Subcutaneous abdominal adipose tissue (tissue), 5 donors: Measurements from ENCODE around the gene CORO2B.

Experiments
- H3K27ac ChIP-seq: one replicate; pipeline ENCODE4 v1.7.0; 2013; ENCODE audit warnings: low read depth, mild to moderate bottlenecking, inconsistent platforms, low read length, moderate library complexity
- H3K27me3 ChIP-seq, 5 donors: one replicate each; pipeline ENCODE4 v1.7.0; 2013; ENCODE audit warnings: low read length in 5 of 5, inconsistent platforms in 1 of 5; ENCODE audit not compliant: control insufficient read depth in 5 of 5, insufficient read depth in 4 of 5
- H3K36me3 ChIP-seq, 5 donors: one replicate each; pipeline ENCODE4 v1.7.0; 2013; ENCODE audit warnings: low read length in 5 of 5; ENCODE audit not compliant: control insufficient read depth in 5 of 5, insufficient read depth in 5 of 5
- H3K4me1 ChIP-seq, 5 donors: one replicate each; pipeline ENCODE4 v1.7.0; 2013; ENCODE audit warnings: low read length in 5 of 5, mild to moderate bottlenecking in 3 of 5, moderate library complexity in 1 of 5; ENCODE audit not compliant: control insufficient read depth in 5 of 5, insufficient read depth in 5 of 5
- H3K4me3 ChIP-seq, 5 donors: one replicate each; pipeline ENCODE4 v1.7.0; 2013; ENCODE audit warnings: low read length in 5 of 5, low read depth in 1 of 5
- H3K9ac ChIP-seq, 5 donors: one replicate each; pipeline ENCODE4 v1.7.0; 2013; ENCODE audit warnings: low read length in 5 of 5, mild to moderate bottlenecking in 4 of 5, moderate library complexity in 3 of 5
- H3K9me3 ChIP-seq, 5 donors: one replicate each; pipeline ENCODE4 v1.7.0; 2013; ENCODE audit warnings: low read length in 5 of 5; ENCODE audit not compliant: control insufficient read depth in 5 of 5
- donor health status: healthy.
- donor health status: healthy.
- donor health status: healthy.
- donor health status: healthy.
- donor health status: healthy.

CORO2B gene

DNA sequence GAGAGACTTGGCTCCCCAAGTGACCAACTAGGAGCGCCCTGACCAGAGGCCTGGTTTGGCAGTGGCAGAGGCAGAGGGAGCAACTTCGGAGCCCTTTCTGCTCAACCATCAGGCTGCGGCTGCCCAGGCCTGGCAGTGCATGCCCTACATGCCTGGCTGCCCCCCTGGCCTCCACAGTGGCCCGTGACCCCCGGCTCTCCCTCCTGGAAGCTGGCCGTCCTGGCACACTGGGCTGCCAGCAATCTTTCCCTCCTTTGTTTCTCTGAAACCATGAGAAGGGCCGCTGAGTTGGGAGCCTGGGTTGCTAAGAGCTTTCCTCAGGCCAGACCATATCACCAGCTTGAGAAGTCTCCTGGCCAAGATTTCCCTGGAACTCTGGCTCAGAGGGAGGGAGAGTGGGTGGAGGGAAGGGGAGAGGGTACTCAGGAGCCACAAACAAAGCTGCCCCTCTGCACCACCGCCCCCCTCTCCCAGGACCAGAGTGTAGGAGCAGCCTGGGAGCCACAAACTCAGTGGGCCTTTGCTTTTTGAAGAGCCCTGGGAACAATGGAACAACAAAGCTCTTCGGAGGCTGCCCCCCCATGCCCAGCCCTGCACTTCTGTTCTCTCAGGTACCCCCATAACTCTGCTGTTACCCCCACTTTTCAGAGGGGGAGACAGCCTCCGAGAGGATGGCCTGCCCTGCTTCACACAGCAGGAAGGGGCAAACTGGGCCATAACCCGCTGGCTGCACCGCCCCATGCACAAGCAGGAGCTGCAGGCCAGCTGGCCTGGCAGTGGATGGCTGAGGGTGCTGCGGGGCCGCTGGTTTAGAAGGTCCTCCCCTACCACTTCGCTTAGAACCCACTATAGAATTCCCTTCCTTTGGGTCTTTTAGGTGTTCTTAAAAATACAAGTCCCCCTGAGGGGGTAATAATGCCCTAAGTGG, 11.3 kb downstream of the CORO2B start:
- Histone ChIP-seq H3K9ac (no peak overlapping the region), H3K27me3 (no peaks in the 10 kb centered on the region), H3K4me3 (no peak overlapping the region), H3K36me3 (no peaks in the 10 kb centered on the region), H3K27ac (peak overlapping the region; percentile 43), H3K9me3 (no peaks in the 10 kb centered on the region), H3K4me1 (peaks cover 2 to 27% (median 20%) of the 10 kb centered on the region in 5 donors)

DNA sequence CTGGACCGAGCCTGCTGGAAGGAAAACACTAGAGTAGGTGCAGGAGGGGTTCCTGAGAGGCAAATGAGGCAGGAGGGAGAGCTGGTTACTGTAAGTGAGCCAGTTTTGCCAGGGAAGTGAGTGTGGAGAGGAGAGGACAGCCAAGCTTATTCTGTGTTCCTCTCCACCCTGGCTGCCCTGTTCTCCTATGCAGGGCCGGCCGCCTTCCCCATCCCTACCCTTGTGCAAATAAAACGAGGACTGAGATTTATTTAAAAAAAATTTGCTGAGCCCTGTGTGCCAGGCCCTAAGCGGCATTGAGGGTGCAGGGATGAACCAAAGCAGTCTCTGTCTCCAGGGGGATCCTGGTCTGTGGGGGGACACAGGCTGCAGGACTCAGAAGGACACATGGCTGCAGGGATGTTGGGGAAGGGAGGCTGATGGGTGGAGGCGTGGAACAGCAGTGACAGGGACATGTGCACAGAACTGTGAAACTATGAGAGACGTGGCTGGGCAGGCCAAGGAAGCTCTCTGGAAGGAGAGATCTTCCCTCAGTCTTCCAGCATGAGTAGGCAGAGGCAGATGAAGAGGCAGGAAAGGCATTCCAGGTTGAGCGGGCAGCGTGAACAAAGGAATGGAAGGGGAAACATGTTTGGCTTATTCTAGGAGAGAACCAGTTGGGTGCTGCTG, 12.1 kb downstream of the CORO2B start:
- Histone ChIP-seq H3K4me1 (peaks cover 0 to 24% (median 12%) of the 10 kb centered on the region in 5 donors), H3K27ac (no peak overlapping the region)

DNA sequence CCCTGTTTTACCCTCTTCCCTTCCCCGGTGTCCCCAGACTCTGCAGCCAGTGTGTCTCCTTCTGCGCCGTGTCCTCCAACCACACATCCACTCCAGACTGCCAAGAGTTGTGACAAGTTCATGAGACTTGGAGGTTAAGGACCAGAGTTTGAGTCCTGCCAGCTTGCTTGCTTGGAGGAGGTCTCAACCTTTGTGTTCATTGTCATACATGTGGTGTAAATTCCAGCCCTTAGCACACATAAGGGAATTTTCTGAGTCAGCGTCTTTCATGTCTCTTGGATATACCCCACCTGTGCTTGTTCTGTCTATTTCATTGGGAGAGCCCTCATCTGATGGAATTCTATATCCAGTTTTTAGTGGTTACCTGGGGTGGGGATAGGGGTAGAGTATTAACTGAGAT, 13.3 kb downstream of the CORO2B start:
- no peaks in the 10 kb centered on the region for H3K9me3 ChIP-seq
- no peak overlapping the region for H3K9ac ChIP-seq
- H3K4me3 ChIP-seq: no peak overlapping the region
- H3K4me1 ChIP-seq: peaks cover 0 to 18% (median 15%) of the 10 kb centered on the region in 5 donors
- H3K36me3 ChIP-seq: no peaks in the 10 kb centered on the region
- no peaks in the 10 kb centered on the region for H3K27me3 ChIP-seq
- no peak overlapping the region for H3K27ac ChIP-seq

More for the DNA sequence above, 12.1 kb downstream of the CORO2B start:
- Histone ChIP-seq H3K36me3 (no peaks in the 10 kb centered on the region), H3K9ac (no peak overlapping the region), H3K9me3 (no peaks in the 10 kb centered on the region), H3K4me3 (no peak overlapping the region), H3K27me3 (no peaks in the 10 kb centered on the region)

DNA sequence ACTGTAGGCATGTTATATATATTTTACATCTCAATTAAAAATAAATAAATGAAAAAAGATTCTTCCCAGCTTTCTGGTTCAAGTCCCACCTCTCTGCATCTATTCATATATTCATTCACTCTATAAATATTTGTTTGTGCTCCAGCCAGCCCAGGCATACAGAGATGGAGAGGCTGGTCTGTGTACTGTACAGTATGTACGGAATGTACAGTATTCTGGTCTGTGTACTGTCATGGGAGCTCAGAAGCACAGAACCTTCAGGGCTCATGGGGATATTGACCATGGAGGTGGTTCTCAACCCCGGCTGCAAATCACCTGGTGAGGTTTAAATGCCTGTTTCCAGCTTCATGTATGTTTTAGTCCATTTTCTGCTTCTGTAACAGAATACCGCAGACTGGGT, 13.8 kb downstream of the CORO2B start:
- Histone ChIP-seq H3K27me3 (no peaks in the 10 kb centered on the region), H3K27ac (no peak overlapping the region), H3K9ac (no peak overlapping the region), H3K4me1 (peaks cover 0 to 19% (median 15%) of the 10 kb centered on the region in 5 donors), H3K36me3 (no peaks in the 10 kb centered on the region), H3K4me3 (no peak overlapping the region), H3K9me3 (no peaks in the 10 kb centered on the region)

DNA sequence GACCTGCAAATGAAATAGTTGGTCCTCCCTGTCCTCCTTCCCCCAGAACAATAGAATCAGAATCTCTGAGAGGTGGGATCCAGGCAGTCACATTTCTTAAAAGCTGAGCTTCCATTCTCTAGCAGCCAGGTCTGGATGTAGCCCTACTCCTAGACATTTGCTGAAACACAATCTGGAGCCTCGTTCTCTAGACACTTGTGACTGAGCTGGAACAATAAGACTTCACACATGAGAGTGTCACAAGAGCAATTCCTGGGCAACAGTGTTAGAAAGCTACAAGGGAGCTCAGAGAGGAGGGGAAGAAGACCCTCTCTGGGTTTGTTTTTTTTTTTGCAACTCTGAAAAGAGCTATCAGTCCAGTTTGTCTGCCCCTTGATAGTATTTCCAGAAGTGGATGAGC, 14.5 kb downstream of the CORO2B start:
- Histone ChIP-seq H3K4me3 (no peak overlapping the region), H3K27me3 (no peaks in the 10 kb centered on the region), H3K27ac (no peak overlapping the region), H3K9me3 (no peaks in the 10 kb centered on the region), H3K36me3 (no peaks in the 10 kb centered on the region), H3K9ac (no peak overlapping the region), H3K4me1 (peaks cover 6 to 27% (median 23%) of the 10 kb centered on the region in 5 donors)

DNA sequence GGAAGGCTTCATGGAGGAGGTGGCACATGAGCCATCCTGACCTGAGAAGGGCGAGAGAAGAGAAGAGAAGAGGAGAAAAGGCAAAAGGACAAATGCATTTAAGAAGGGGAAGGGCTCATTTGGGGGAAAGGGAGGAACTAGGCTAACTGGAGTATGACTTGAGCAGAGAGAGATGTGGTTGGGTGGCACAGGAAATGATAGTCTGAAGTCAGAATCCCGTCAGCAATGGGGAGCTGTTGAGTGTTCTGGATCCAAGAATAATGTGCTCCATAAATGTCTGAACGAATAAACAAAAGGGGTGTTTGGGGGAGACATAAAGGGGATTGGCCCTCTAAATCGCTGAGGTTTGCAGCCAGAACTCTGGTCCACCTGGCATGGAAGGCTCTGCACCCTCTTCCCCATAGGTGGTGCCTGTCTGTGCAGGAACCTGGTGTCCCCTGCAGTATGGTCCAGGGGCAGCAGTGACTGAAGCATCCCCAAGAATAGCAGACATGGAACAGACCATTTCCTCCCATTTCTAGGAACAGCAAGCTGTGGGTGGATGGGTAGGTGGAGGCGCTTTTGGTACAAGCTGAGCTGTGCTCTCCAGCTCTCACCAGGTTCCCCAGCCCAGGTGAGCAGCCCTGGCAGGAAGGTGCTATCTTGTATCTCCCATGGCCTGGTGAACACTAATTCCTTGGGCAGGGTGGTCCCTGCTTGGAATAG, 15.2 kb downstream of the CORO2B start:
- Histone ChIP-seq H3K9me3 (no peaks in the 10 kb centered on the region), H3K27me3 (no peaks in the 10 kb centered on the region), H3K9ac (no peak overlapping the region), H3K27ac (no peak overlapping the region), H3K4me1 (peaks cover 11 to 33% (median 28%) of the 10 kb centered on the region in 5 donors), H3K36me3 (no peaks in the 10 kb centered on the region), H3K4me3 (no peak overlapping the region)

DNA sequence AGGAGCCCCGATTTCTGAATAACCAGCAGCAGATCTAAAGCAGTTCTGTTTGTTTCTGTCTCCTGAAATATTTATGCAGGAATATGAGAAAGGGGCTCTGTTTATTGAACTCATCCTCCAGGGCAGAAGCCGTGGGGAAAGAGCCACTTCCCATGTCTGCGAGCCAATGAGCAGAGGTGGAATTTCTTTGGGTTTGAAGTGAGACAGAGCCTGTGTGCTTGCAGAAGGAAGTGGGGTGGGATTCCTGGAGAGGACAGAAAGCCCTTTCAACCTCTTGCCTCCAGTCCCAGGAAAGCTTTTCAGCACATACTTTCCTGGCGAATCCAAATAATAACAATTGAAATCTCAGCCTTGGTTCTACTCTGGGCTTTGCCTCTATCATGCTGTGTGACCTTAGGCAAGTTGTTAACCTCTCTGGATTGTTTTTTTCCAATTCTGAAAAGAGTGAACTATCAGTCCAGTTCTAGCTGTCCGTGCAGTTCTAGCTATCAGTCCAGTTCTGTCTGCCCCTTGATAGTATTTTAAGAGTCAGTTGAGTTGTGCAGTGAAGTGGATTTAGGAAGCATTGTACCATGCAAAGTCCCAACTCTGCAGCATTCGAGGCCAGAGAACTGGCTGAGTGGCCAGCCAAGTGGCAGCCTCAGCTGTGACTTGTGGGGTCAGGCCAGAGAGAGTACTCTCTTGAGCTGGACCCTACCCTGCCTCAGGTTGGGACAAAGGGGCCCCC, 15.9 kb downstream of the CORO2B start:
- H3K9ac ChIP-seq: no peak overlapping the region
- no peaks in the 10 kb centered on the region for H3K27me3 ChIP-seq
- H3K27ac ChIP-seq: no peak overlapping the region
- H3K4me3 ChIP-seq: no peak overlapping the region
- no peaks in the 10 kb centered on the region for H3K9me3 ChIP-seq
- H3K4me1 ChIP-seq: peaks cover 11 to 40% (median 34%) of the 10 kb centered on the region in 5 donors
- H3K36me3 ChIP-seq: no peaks in the 10 kb centered on the region

DNA sequence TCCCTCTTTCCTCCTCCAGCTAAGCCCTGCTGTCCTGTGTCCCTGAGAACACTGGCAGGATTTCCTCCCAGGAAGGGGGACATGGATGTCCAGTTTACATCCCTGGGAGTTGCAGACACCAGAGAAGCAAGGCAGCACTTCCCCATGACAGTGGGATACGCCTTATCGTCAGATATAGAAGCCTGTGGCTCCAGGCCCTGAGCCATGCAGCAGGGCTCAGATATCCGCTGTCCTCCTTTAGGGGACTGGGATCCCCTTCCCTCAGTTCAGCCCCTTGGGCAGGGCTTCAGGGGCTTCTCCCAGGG, 16.4 kb downstream of the CORO2B start:
- Histone ChIP-seq H3K27me3 (no peaks in the 10 kb centered on the region), H3K4me1 (peaks cover 11 to 45% (median 35%) of the 10 kb centered on the region in 5 donors), H3K9me3 (no peaks in the 10 kb centered on the region), H3K27ac (no peak overlapping the region), H3K36me3 (no peaks in the 10 kb centered on the region), H3K4me3 (no peak overlapping the region), H3K9ac (no peak overlapping the region)

DNA sequence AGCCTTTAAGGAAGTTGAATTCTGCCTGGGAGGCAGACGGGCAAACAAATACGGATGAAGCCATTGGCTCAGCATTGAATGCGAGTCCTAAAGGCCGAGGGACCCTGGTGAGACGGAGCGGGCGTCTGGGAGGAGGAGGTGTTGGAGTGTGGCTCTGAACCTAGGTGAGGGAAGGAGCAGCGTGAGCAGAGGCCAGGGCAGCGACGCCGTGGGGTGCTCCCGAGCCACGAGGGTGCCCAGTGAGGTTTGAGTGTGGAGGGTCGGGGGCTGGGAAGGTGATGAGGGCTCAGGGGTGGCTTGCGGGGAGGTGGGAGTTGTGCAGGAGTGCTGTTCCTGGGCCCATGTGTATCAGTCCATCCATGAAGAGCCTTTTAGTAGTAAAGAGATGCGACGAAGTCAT, 17.0 kb downstream of the CORO2B start:
- Histone ChIP-seq H3K9ac (no peak overlapping the region), H3K4me1 (peaks cover 11 to 51% (median 32%) of the 10 kb centered on the region in 5 donors), H3K27me3 (no peaks in the 10 kb centered on the region), H3K27ac (no peak overlapping the region), H3K4me3 (no peak overlapping the region), H3K36me3 (no peaks in the 10 kb centered on the region), H3K9me3 (no peaks in the 10 kb centered on the region)
